Osteoblast (primary cell): Measurements from ENCODE around the gene IPO11. TPM values are rescaled to one million over a fixed set of nuclear protein-coding genes. Genes with fewer than 3 reads are reported as not detected.

Experiments
- DNase-seq: peaks from one replicate; pipeline ENCODE4 v3.0.0; 2011; ENCODE audit warnings: low spot score, mixed read lengths; ENCODE audit not compliant: insufficient read length; ENCODE audit errors: missing footprints
- H2AFZ ChIP-seq: 2 replicates; pipeline ENCODE4 v1.6.0; 2011; ENCODE audit warnings: mild to moderate bottlenecking, low read length
- H3K27ac ChIP-seq: 2 replicates; pipeline ENCODE4 v1.5.1; 2011; ENCODE audit warnings: mild to moderate bottlenecking, low read depth, low read length, moderate library complexity
- H3K27me3 ChIP-seq: 2 replicates; pipeline ENCODE4 v1.6.0; 2012; ENCODE audit warnings: mild to moderate bottlenecking, control low read depth, inconsistent platforms, low read length, moderate library complexity; ENCODE audit not compliant: insufficient read depth
- H3K36me3 ChIP-seq: 2 replicates; pipeline ENCODE4 v1.5.1; 2011; ENCODE audit warnings: mild to moderate bottlenecking, low read length, control low read depth, moderate library complexity; ENCODE audit not compliant: insufficient read depth
- H3K4me1 ChIP-seq: 2 replicates; pipeline ENCODE4 v1.5.1; 2011; ENCODE audit warnings: mild to moderate bottlenecking, low read length, control low read depth, moderate library complexity; ENCODE audit not compliant: insufficient read depth
- H3K4me2 ChIP-seq: 2 replicates; pipeline ENCODE4 v1.6.0; 2011; ENCODE audit warnings: mild to moderate bottlenecking, low read length; ENCODE audit not compliant: insufficient read depth
- H3K4me3 ChIP-seq: fragments of 200-600 bp; sonication (generic); 3 replicates; pipeline ENCODE4 v1.5.1; 2012; ENCODE audit warnings: mild to moderate bottlenecking, low read length, inconsistent platforms; ENCODE audit not compliant: insufficient read depth
- H3K79me2 ChIP-seq: 2 replicates; pipeline ENCODE4 v1.6.0; 2012; ENCODE audit warnings: mild to moderate bottlenecking, low read length, control low read depth, inconsistent platforms; ENCODE audit not compliant: insufficient read depth
- H3K9me3 ChIP-seq: 2 replicates; pipeline ENCODE4 v1.5.1; 2011; ENCODE audit warnings: low read depth, low read length, control low read depth
- H4K20me1 ChIP-seq: 2 replicates; pipeline ENCODE4 v1.6.0; 2012; ENCODE audit warnings: mild to moderate bottlenecking, low read length, control low read depth; ENCODE audit not compliant: insufficient read depth
- CTCF ChIP-seq: IDR thresholded peaks from 2 replicates; pipeline ENCODE4 v1.5.1; 2011; ENCODE audit warnings: mild to moderate bottlenecking, low read depth, low read length, moderate library complexity; ENCODE audit errors: extremely low read depth
- total RNA-seq: library from RNA; depleted of rRNA; stranded (reverse); fragments of >200 nt; gene quantifications from 2 replicates; pipeline ENCODE4 v1.2.3, GENCODE V29; 2012

The IPO11 gene
- total RNA-seq, result 24.2 and 24.5 TPM in 2 replicates

GRCh38 chr5:62412549-62413329, at the start of gene IPO11:
Gene IPO11 (plus strand): TSS chr5:62412763. CDS start chr5:62437280, 24,517 bp downstream.
- Histone ChIP-seq H3K9me3 (no peaks in the 10 kb centered on the region), H4K20me1 (no peaks in the 10 kb centered on the region), H3K27ac (peak within 1 kb of the TSS; percentile 83), H3K4me2 (peak within 1 kb of the TSS; percentile 88), H2AFZ (peak within 1 kb of the TSS; percentile 89), H3K4me3 (peak within 1 kb of the TSS; percentile 94), H3K79me2 (peaks cover 47% of the 10 kb centered on the region), H3K36me3 (no peaks in the 10 kb centered on the region), H3K27me3 (no peaks in the 10 kb centered on the region), H3K4me1 (peaks cover 10% of the 10 kb centered on the region)
- DNase-seq, result peak; percentile 96
- no peak for TF ChIP-seq CTCF

- H3K4me3 ChIP-seq, result no peak overlapping the region
- no peaks in the 10 kb centered on the region for H3K79me2 ChIP-seq
- H3K9me3 ChIP-seq, result no peaks in the 10 kb centered on the region
- DNase-seq, result peak; percentile 36
- no peak overlapping the region for H3K4me2 ChIP-seq
- no peaks in the 10 kb centered on the region for H4K20me1 ChIP-seq
- H3K4me1 ChIP-seq, result no peaks in the 10 kb centered on the region
- H2AFZ ChIP-seq, result no peak overlapping the region
- peaks cover 14% of the 10 kb centered on the region for H3K36me3 ChIP-seq
- no peak for TF ChIP-seq CTCF
- no peak overlapping the region for H3K27ac ChIP-seq
- H3K27me3 ChIP-seq, result no peaks in the 10 kb centered on the region
Observed at GRCh38 chr5:62369039-62369438, 43.5 kb upstream of the IPO11 start.

- no peaks in the 10 kb centered on the region for H3K79me2 ChIP-seq
- peaks cover 22% of the 10 kb centered on the region for H3K36me3 ChIP-seq
- no peak overlapping the region for H2AFZ ChIP-seq
- H3K4me1 ChIP-seq, result no peaks in the 10 kb centered on the region
- no peak overlapping the region for H3K27ac ChIP-seq
- DNase-seq, result no peak
- H3K9me3 ChIP-seq, result no peaks in the 10 kb centered on the region
- no peaks in the 10 kb centered on the region for H4K20me1 ChIP-seq
- H3K4me3 ChIP-seq, result no peak overlapping the region
- no peaks in the 10 kb centered on the region for H3K27me3 ChIP-seq
- TF ChIP-seq CTCF, result no peak
- H3K4me2 ChIP-seq, result no peak overlapping the region
Observed at GRCh38 chr5:62371409-62371808, 41.2 kb upstream of the IPO11 start.

- H3K4me1 ChIP-seq, result no peaks in the 10 kb centered on the region
- peaks cover 25% of the 10 kb centered on the region for H3K36me3 ChIP-seq
- no peaks in the 10 kb centered on the region for H3K79me2 ChIP-seq
- no peak overlapping the region for H3K4me2 ChIP-seq
- no peaks in the 10 kb centered on the region for H4K20me1 ChIP-seq
- no peak overlapping the region for H2AFZ ChIP-seq
- no peaks in the 10 kb centered on the region for H3K9me3 ChIP-seq
- no peak overlapping the region for H3K4me3 ChIP-seq
- no peaks in the 10 kb centered on the region for H3K27me3 ChIP-seq
- TF ChIP-seq CTCF, result no peak
- DNase-seq, result no peak
- no peak overlapping the region for H3K27ac ChIP-seq
Observed at GRCh38 chr5:62372600-62372999, 40.0 kb upstream of the IPO11 start.
